HepG2 (cell line): Measurements from ENCODE around the gene C9orf50. TPM values are rescaled to one million over a fixed set of nuclear protein-coding genes. Genes with fewer than 3 reads are reported as not detected.

Source experiments
- ATF1 ChIP-seq: IDR thresholded peaks from 2 replicates; pipeline ENCODE4 v1.6.1; 2016; ENCODE audit warnings: mild to moderate bottlenecking, control low read depth
- CEBPZ ChIP-seq: IDR thresholded peaks from 2 replicates; pipeline ENCODE4 v1.6.1; 2012; ENCODE audit warnings: low read length, improper control_type of control experiment
- FOXM1 ChIP-seq: sonication (generic); formaldehyde crosslinking; IDR thresholded peaks from 2 replicates; pipeline ENCODE4 v1.5.0; 2020; ENCODE audit warnings: missing genetic modification reagents
- MAFF ChIP-seq: IDR thresholded peaks from 2 replicates; pipeline ENCODE4 v1.6.1; 2011; ENCODE audit warnings: low read depth, low read length, improper control_type of control experiment
- MTF2 ChIP-seq: sonication (generic); formaldehyde crosslinking; IDR thresholded peaks from 2 replicates; pipeline ENCODE4 v1.5.0; 2020; ENCODE audit warnings: missing genetic modification reagents, borderline replicate concordance
- RERE ChIP-seq: IDR thresholded peaks from 2 replicates; pipeline ENCODE4 v1.6.1; 2016; ENCODE audit warnings: low read depth, missing genetic modification reagents, missing compliant biosample characterization
- RNF219 ChIP-seq: sonication (generic); formaldehyde crosslinking; IDR thresholded peaks from 2 replicates; pipeline ENCODE4 v1.5.0; 2020; ENCODE audit warnings: mild to moderate bottlenecking, missing genetic modification reagents
- ZNF503 ChIP-seq: sonication (generic); formaldehyde crosslinking; IDR thresholded peaks from 2 replicates; pipeline ENCODE4 v1.4.0; 2020; ENCODE audit warnings: missing genetic modification reagents
- ZNF678 ChIP-seq: sonication (generic); formaldehyde crosslinking; IDR thresholded peaks from 2 replicates; pipeline ENCODE4 v1.4.0; 2020; ENCODE audit warnings: mild to moderate bottlenecking, missing genetic modification reagents
- polyA plus RNA-seq, 8 experiments: library from polyadenylated mRNA; depleted of rRNA in 3 of 8; stranded (reverse) in 7 of 8; unstranded in 1 of 8; fragments of >200 nt; fragmentation: Illumina TruSeq in 4 of 8; extraction: Trizol in 4 of 8; gene quantifications; 2 replicates each; pipeline versions ENCODE4 v1.2.1 to v1.2.3, GENCODE V29; 2011 to 2016; ENCODE audit warnings: low read depth in 4 of 8, missing spikeins in 1 of 8, mixed read lengths in 1 of 8; ENCODE audit not compliant: insufficient read depth in 1 of 8
- total RNA-seq, 5 experiments: library from RNA; depleted of rRNA; stranded (reverse); fragments of >200 nt; fragmentation: Illumina TruSeq; extraction: Trizol; gene quantifications; 2 replicates each; pipeline ENCODE4 v1.2.3, GENCODE V29; 2016; ENCODE audit warnings: low read depth in 1 of 5
- TF ChIP-seq, protein P1 (sequence below): sonication (generic); formaldehyde crosslinking; IDR thresholded peaks from 2 replicates; pipeline ENCODE4 v1.4.0; 2020; ENCODE audit warnings: missing genetic modification reagents

The C9orf50 gene
- total and polyA plus RNA-seq, 2 of the 13 experiments (the other 11 are each of a cell fraction or from before 2014, with no cell fraction given), result not detected

DNA sequence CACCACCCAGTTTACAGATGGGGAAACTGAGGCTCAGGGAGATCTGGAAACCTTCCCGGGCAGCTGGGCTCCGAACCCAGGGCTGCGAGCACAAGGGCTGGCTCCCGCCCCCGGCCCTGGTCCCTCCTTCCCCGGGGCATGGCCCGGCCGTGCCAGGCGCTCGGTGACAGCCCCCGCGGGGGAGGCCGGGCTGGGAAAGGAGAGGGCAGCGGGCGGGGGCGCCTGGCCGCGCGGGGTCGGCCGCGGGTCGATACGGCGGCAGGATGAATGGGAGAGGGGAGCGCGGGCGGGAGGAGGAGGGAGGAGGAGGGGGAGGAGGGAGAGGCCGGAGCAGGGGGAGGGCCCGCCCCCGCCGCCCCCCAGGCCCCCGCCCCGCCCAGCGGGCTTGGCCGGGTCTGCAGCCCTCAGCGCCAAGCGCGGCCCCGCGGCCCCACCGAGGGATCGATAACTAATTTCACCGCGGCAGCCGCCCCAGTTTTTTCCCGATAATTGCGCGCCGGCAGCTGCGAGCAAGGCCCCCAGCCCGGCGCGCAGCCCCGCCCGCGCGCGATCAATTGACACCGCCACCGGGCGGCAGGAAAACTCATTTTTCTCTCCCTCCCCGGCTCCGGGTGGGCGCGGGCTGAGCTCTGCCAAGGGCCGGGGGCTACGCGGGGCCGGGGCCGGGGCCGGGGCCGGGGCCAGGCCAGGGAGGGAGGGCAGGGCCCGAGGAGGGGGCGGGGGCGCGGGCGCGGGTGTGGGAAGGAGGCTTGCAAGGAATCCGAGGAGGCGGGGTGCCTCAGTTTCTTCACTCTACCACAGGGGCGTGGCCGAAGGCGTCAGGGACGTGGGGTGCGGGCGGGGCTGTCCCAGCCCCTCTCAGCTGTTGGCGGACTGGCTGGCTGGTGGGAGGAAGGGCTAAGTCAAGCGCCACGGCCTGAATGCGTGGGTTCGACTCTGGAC lies 52.1 kb downstream of the C9orf50 start (continued):
- TF ChIP-seq CEBPZ (no peak), FOXM1 (CRISPR knock-in tag) (no peak), ATF1 (no peak), RERE (CRISPR knock-in tag) (peak; percentile 47; the same call in 1 of the 2 replicates), MTF2 (CRISPR knock-in tag) (no peak), ZNF503 (CRISPR knock-in tag) (peak; percentile 61), MAFF (no peak), ZNF678 (CRISPR knock-in tag) (no peak), RNF219 (CRISPR knock-in tag) (no peak)
- TF ChIP-seq, protein P1, sequence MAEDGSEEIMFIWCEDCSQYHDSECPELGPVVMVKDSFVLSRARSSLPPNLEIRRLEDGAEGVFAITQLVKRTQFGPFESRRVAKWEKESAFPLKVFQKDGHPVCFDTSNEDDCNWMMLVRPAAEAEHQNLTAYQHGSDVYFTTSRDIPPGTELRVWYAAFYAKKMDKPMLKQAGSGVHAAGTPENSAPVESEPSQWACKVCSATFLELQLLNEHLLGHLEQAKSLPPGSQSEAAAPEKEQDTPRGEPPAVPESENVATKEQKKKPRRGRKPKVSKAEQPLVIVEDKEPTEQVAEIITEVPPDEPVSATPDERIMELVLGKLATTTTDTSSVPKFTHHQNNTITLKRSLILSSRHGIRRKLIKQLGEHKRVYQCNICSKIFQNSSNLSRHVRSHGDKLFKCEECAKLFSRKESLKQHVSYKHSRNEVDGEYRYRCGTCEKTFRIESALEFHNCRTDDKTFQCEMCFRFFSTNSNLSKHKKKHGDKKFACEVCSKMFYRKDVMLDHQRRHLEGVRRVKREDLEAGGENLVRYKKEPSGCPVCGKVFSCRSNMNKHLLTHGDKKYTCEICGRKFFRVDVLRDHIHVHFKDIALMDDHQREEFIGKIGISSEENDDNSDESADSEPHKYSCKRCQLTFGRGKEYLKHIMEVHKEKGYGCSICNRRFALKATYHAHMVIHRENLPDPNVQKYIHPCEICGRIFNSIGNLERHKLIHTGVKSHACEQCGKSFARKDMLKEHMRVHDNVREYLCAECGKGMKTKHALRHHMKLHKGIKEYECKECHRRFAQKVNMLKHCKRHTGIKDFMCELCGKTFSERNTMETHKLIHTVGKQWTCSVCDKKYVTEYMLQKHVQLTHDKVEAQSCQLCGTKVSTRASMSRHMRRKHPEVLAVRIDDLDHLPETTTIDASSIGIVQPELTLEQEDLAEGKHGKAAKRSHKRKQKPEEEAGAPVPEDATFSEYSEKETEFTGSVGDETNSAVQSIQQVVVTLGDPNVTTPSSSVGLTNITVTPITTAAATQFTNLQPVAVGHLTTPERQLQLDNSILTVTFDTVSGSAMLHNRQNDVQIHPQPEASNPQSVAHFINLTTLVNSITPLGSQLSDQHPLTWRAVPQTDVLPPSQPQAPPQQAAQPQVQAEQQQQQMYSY (CRISPR knock-in tag), result no peak; the same call in 1 of the 2 replicates
